ENCODE measurements around the gene CLK1. TPM values are rescaled to one million over a fixed set of nuclear protein-coding genes. Genes with fewer than 3 reads are reported as not detected.

CLK1 gene
- total and polyA plus RNA-seq, 12 donors = 34.4 to 2,325 (median 84.8) TPM

DNA sequence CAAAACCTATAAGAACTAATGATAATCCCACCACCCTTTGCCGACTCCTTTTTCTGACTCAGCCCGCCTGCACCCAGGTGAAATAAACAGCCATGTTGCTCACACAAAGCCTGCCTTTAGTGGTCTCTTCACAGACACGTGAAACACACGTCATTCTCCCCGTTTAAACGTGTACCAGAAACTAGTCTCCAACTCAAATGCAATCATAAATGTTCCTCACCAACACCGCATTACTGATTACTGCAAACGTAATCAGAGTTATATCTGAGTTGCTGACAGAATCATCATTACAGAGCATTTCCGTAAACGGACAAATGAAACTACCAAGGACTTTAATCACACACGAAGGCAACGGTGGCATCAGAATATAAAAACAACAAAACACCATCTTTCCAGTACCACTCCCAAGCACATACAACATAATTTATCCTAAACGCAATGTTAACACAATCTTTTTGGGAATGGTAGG is 1.9 kb downstream of the CLK1 start:
- Histone ChIP-seq H3K4me1 (replicated peaks in 1 of 2) (peaks cover 39 to 58% of the 10 kb centered on the region in 2 donors), H3K36me3 (replicated peaks in 1 of 2) (peaks cover 0 to 24% of the 10 kb centered on the region in 2 donors), H3K9me3 (replicated peaks in 1 of 3) (no peaks in the 10 kb centered on the region), H3K4me3 (peak overlapping the region in 3 of 4 donors; percentile 83 to 95 (median 92)), H3K27ac (peak overlapping the region; percentile 99 to 100 (median 100)), H3K27me3 (no peaks in the 10 kb centered on the region)
- intact Hi-C loops (cut with DNase I) = loop anchor here in 1 of 2 donors (5.0 kb wide), 1 partner anchor 45 kb away; no protein-coding TSS in a partner anchor
- peak; percentile 46 to 74 (median 56) for DNase-seq
- TF ChIP-seq, protein P1, sequence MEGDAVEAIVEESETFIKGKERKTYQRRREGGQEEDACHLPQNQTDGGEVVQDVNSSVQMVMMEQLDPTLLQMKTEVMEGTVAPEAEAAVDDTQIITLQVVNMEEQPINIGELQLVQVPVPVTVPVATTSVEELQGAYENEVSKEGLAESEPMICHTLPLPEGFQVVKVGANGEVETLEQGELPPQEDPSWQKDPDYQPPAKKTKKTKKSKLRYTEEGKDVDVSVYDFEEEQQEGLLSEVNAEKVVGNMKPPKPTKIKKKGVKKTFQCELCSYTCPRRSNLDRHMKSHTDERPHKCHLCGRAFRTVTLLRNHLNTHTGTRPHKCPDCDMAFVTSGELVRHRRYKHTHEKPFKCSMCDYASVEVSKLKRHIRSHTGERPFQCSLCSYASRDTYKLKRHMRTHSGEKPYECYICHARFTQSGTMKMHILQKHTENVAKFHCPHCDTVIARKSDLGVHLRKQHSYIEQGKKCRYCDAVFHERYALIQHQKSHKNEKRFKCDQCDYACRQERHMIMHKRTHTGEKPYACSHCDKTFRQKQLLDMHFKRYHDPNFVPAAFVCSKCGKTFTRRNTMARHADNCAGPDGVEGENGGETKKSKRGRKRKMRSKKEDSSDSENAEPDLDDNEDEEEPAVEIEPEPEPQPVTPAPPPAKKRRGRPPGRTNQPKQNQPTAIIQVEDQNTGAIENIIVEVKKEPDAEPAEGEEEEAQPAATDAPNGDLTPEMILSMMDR (IDR thresholded peaks at IDR 0.05) = no peak
- peak; percentile 38 to 72 for TF ChIP-seq POLR2A (IDR thresholded peaks at IDR 0.05)
- 0 to 1% (median 0%) methylated on average over 13 of the region's 13 CpGs for WGBS, 4 donors

DNA sequence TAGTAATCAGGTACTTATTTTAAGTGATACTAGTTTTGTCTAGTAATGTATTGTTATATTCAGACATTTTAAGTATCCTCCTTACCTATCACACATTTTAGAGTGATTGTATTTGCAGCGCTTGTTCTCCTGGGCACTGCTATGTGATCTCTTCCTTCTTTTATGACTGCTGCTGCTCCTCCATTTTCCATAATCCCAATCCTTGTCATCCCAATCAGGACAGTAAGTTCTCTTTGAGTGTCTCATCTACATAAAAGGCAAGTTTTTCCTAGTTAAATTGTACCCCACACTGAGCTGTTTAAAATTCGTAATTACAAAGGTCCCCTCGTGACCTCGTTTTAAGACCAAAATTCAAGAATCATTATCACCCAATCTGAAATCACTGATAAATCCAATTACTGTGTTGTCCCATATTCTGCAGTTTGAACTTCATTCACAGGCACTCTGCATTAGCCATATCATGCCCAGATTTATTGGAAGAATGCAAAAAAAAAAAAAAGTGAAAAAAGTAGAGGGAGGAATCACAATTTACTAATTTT is 2.8 kb downstream of the CLK1 start:
- Histone ChIP-seq H3K36me3 (replicated peaks in 1 of 2) (peaks cover 0 to 32% of the 10 kb centered on the region in 2 donors), H3K27me3 (no peaks in the 10 kb centered on the region), H3K27ac (peak overlapping the region in 4 of 5 donors; percentile 99 to 100 (median 100)), H3K4me3 (peak overlapping the region in 2 of 4 donors; percentile 92 to 95), H3K4me1 (replicated peaks in 1 of 2) (peaks cover 39 to 54% of the 10 kb centered on the region in 2 donors), H3K9me3 (replicated peaks in 1 of 3) (no peaks in the 10 kb centered on the region)
- 0 to 9% (median 5%) methylated on average over 4 of the region's 4 CpGs for WGBS, 4 donors
- no peak for TF ChIP-seq POLR2A (IDR thresholded peaks at IDR 0.05)
- TF ChIP-seq, protein P1 (IDR thresholded peaks at IDR 0.05) = no peak
- DNase-seq = no peak
- intact Hi-C loops (cut with DNase I) = loop anchor here in 1 of 2 donors (5.0 kb wide), 1 partner anchor 44 kb away; no protein-coding TSS in a partner anchor

DNA sequence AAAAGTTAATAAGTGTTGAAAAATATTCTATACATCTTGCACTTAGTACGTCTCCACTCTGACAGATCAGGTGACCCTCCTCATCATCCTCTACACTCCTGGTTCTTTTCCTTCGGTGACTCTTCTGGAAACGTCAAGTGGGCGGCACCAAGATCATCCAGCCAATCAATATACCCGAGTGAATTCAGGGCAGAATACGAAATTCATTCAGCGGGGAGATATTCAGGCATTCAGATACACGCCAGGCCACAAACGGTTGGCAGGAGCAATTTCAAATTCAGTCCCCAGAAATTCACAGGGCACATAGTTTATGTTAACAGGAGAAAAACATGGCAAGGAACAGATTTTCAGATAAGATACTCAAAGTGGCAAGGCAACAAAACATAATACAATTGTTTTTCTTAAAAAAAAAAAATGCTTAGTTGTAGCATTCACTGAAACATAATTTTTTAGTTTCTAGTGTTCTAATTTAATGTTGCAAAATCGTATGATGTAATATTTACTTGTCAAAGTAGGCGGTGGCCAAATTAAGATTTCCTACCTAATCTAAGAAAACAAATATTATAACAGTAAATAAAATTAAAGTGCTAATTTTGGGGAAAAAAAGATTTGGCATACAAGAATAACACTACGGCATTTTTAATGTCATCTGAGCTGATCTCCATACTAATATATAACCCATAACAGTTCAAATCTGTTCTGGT is 4.2 kb downstream of the CLK1 start:
- peaks cover 39 to 49% of the 10 kb centered on the region in 2 donors for H3K4me1 ChIP-seq (replicated peaks in 1 of 2)
- TF ChIP-seq POLR2A (IDR thresholded peaks at IDR 0.05) = peak; percentile 63 to 85
- TF ChIP-seq, protein P1 (IDR thresholded peaks at IDR 0.05) = no peak
- no peaks in the 10 kb centered on the region for H3K9me3 ChIP-seq (replicated peaks in 1 of 3)
- H3K27me3 ChIP-seq = no peaks in the 10 kb centered on the region
- peak overlapping the region in 4 of 5 donors; percentile 23 to 100 (median 64) for H3K27ac ChIP-seq
- intact Hi-C loops (cut with DNase I) = loop anchor here in 1 of 2 donors (5.0 kb wide), 1 partner anchor 43 kb away; no protein-coding TSS in a partner anchor
- peak overlapping the region in 1 of 4 donors; percentile 95 for H3K4me3 ChIP-seq
- WGBS, 4 donors = 14 to 20% (median 18%) methylated on average over 12 of the region's 12 CpGs
- DNase-seq = peak; percentile 61 to 87 (median 71)
- peaks cover 0 to 47% of the 10 kb centered on the region in 2 donors for H3K36me3 ChIP-seq (replicated peaks in 1 of 2)

DNA sequence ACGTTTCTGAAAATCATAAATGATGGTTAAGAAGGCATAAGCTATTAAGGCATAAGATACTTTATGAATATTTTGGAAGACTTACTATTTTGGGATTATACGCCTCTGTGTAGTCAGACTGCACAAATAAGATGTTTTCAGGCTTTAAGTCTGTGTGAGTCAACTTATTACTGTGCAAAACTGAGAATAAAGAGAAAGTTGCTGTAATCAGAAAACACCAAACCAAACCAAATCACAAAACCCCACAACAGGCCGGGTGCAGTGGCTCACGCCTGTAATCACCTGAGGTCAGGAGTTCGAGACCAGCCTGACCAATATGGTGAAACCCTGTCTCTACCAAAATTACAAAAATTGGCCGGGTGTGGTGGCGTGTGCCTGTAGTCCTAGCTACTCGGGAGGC is 7.7 kb downstream of the CLK1 start:
- H3K4me3 ChIP-seq = no peak overlapping the region
- peaks cover 0 to 81% of the 10 kb centered on the region in 2 donors for H3K36me3 ChIP-seq (replicated peaks in 1 of 2)
- no peaks in the 10 kb centered on the region for H3K9me3 ChIP-seq (replicated peaks in 1 of 3)
- H3K4me1 ChIP-seq (replicated peaks in 1 of 2) = peaks cover 28 to 47% of the 10 kb centered on the region in 2 donors
- 79 to 91% (median 83%) methylated on average over 8 of the region's 8 CpGs for WGBS, 4 donors
- no peaks in the 10 kb centered on the region for H3K27me3 ChIP-seq
- no peak for DNase-seq
- intact Hi-C loops (cut with DNase I) = loop anchor here in 1 of 2 donors (5.0 kb wide), 1 partner anchor 40 kb away; no protein-coding TSS in a partner anchor
- TF ChIP-seq, protein P1 (IDR thresholded peaks at IDR 0.05) = no peak
- TF ChIP-seq POLR2A (IDR thresholded peaks at IDR 0.05) = no peak
- no peak overlapping the region for H3K27ac ChIP-seq

Measured in adrenal gland (tissue), 12 donors.